Activated CD8-positive, alpha-beta memory T cell treated with anti-CD3 and anti-CD28 coated beads, Interleukin-2, amount 50 U/mL, for 48 hours (primary cell): Measurements from ENCODE around the gene DHTKD1.
"Not testable (repeated sequence)": the region's sequence is repeated elsewhere in the genome, so short reads cannot be mapped to it uniquely, and the experiment has no call there.

ENCODE experiments used
- DNase-seq: peaks from one replicate; pipeline ENCODE4 v3.0.0-alpha.2; 2020

The DHTKD1 gene

GRCh38 chr10:12156367-12157123 lies 87.8 kb downstream of the DHTKD1 start:
- DNase-seq, result no peak

- DNase-seq, result no peak
These were observed 89.4 kb downstream of the DHTKD1 start for GRCh38 chr10:12158111-12158510.

- no peak for DNase-seq
These were observed 91.9 kb downstream of the DHTKD1 start for GRCh38 chr10:12160664-12161063.

GRCh38 chr10:12162927-12163326 lies 94.2 kb downstream of the DHTKD1 start:
- DNase-seq, result no peak

- no peak for DNase-seq
These were observed 95.3 kb downstream of the DHTKD1 start for GRCh38 chr10:12164085-12164484.

GRCh38 chr10:12165036-12165435 lies 96.3 kb downstream of the DHTKD1 start:
- DNase-seq, result no peak

- no peak for DNase-seq
These were observed 97.4 kb downstream of the DHTKD1 start for GRCh38 chr10:12165999-12166775.

- not testable (repeated sequence) for DNase-seq
These were observed 102.8 kb downstream of the DHTKD1 start for GRCh38 chr10:12171512-12171911.
